Neural progenitor cell (in vitro differentiated cells): Measurements from ENCODE around the gene PPM1L. TPM values are rescaled to one million over a fixed set of nuclear protein-coding genes. Genes with fewer than 3 reads are reported as not detected.

Experiments
- DNase-seq: peaks from one replicate; pipeline ENCODE4 v3.0.0-alpha.2; 2016; ENCODE audit warnings: low spot score
- H2AFZ ChIP-seq: fragments of 200-600 bp; sonication (generic); replicated peaks from 2 replicates; pipeline ENCODE4 v1.6.1; 2016; ENCODE audit warnings: antibody characterized with exemption
- H3F3A ChIP-seq: fragments of 200-600 bp; sonication (generic); 2 replicates; pipeline ENCODE4 v1.6.1; 2016; ENCODE audit warnings: antibody characterized with exemption, low read depth
- H3K27ac ChIP-seq: fragments of 200-600 bp; sonication (generic); 2 replicates; pipeline ENCODE4 v1.5.1; 2016; ENCODE audit warnings: mild to moderate bottlenecking
- H3K27me3 ChIP-seq: fragments of 200-600 bp; sonication (generic); 2 replicates; pipeline ENCODE4 v1.6.1; 2016; ENCODE audit warnings: mild to moderate bottlenecking, moderate library complexity
- H3K36me3 ChIP-seq: fragments of 200-600 bp; sonication (generic); 2 replicates; pipeline ENCODE4 v1.5.1; 2016
- H3K4me1 ChIP-seq: fragments of 200-600 bp; sonication (generic); 2 replicates; pipeline ENCODE4 v1.6.1; 2016; ENCODE audit warnings: mixed run types
- H3K4me2 ChIP-seq: fragments of 200-600 bp; sonication (generic); 2 replicates; pipeline ENCODE4 v1.6.1; 2016
- H3K4me3 ChIP-seq: fragments of 200-600 bp; sonication (generic); 2 replicates; pipeline ENCODE4 v1.5.1; 2016
- H3K79me2 ChIP-seq: fragments of 200-600 bp; sonication (generic); 2 replicates; pipeline ENCODE4 v1.6.1; 2016; ENCODE audit warnings: low read depth
- H3K9ac ChIP-seq: fragments of 200-600 bp; sonication (generic); 2 replicates; pipeline ENCODE4 v1.6.1; 2016
- H3K9me3 ChIP-seq: fragments of 200-600 bp; sonication (generic); 2 replicates; pipeline ENCODE4 v1.5.1; 2016; ENCODE audit warnings: low read depth
- H4K20me1 ChIP-seq: fragments of 200-600 bp; sonication (generic); 2 replicates; pipeline ENCODE4 v1.6.1; 2016; ENCODE audit warnings: low read depth
- H3K27ac Mint-ChIP-seq: 3 replicates; pipeline ENCODE4 v1.8.0; 2021; ENCODE audit warnings: mixed read lengths
- H3K27me3 Mint-ChIP-seq: 2 replicates; pipeline ENCODE4 v1.8.0; 2022; ENCODE audit warnings: low read depth, mild to moderate bottlenecking, inconsistent platforms, moderate library complexity, mixed read lengths; ENCODE audit not compliant: insufficient read depth
- H3K36me3 Mint-ChIP-seq: 3 replicates; pipeline ENCODE4 v1.8.0; 2021; ENCODE audit warnings: mixed read lengths
- H3K4me1 Mint-ChIP-seq: 3 replicates; pipeline ENCODE4 v1.8.0; 2021; ENCODE audit warnings: mixed read lengths
- H3K4me3 Mint-ChIP-seq: 3 replicates; pipeline ENCODE4 v1.8.0; 2021; ENCODE audit warnings: mild to moderate bottlenecking, moderate library complexity, mixed read lengths
- H3K9me3 Mint-ChIP-seq: 3 replicates; pipeline ENCODE4 v1.8.0; 2020; ENCODE audit warnings: mixed read lengths
- CTCF ChIP-seq: fragments of 200-600 bp; sonication (generic); IDR thresholded peaks from 2 replicates; pipeline ENCODE4 v1.5.1; 2017; ENCODE audit warnings: antibody characterized with exemption, mild to moderate bottlenecking
- EZH2 ChIP-seq: fragments of 200-600 bp; sonication (generic); IDR thresholded peaks from 2 replicates; pipeline ENCODE4 v1.6.1; 2017; ENCODE audit warnings: antibody characterized with exemption, mild to moderate bottlenecking, moderate library complexity
- EZH2phosphoT487 ChIP-seq: fragments of 200-600 bp; sonication (generic); IDR thresholded peaks from 2 replicates; pipeline ENCODE4 v1.6.1; 2017; ENCODE audit warnings: antibody characterized with exemption
- total RNA-seq: library from RNA; depleted of rRNA; stranded (reverse); fragments of >200 nt; gene quantifications from 2 replicates; pipeline ENCODE4 v1.2.3, GENCODE V29; 2015; ENCODE audit warnings: low replicate concordance

The PPM1L gene
- total RNA-seq, 1 donor from 2014 or later = 16.5 TPM

- H3K27ac Mint-ChIP-seq = no peak overlapping the region
Measured at GRCh38 chr3:160778480-160778879, 22.4 kb downstream of the PPM1L start.

GRCh38 chr3:160779040-160779439 lies 23.0 kb downstream of the PPM1L start:
- H3K4me1 Mint-ChIP-seq = peaks cover 12% of the 10 kb centered on the region
- Histone ChIP-seq H3K4me3 (no peak overlapping the region), H2AFZ (no peak overlapping the region), H3K27me3 (no peaks in the 10 kb centered on the region), H3K4me2 (no peak overlapping the region), H3K9ac (no peak overlapping the region), H3K36me3 (no peaks in the 10 kb centered on the region), H3K27ac (no peak overlapping the region), H3K4me1 (peaks cover 14% of the 10 kb centered on the region), H3K9me3 (no peaks in the 10 kb centered on the region), H3K79me2 (peaks cover 54% of the 10 kb centered on the region), H3F3A (no peaks in the 10 kb centered on the region), H4K20me1 (no peaks in the 10 kb centered on the region)
- H3K27me3 Mint-ChIP-seq = no peaks in the 10 kb centered on the region
- TF ChIP-seq CTCF = no peak
- no peak for TF ChIP-seq EZH2phosphoT487
- no peak for TF ChIP-seq EZH2
- H3K4me3 Mint-ChIP-seq = no peak overlapping the region
- no peaks in the 10 kb centered on the region for H3K9me3 Mint-ChIP-seq
- no peak overlapping the region for H3K27ac Mint-ChIP-seq
- DNase-seq = no peak
- H3K36me3 Mint-ChIP-seq = no peaks in the 10 kb centered on the region

More at GRCh38 chr3:160778480-160778879, 22.4 kb downstream of the PPM1L start:
- no peak overlapping the region for H3K27ac ChIP-seq
- Mint-ChIP-seq H3K27me3 (no peaks in the 10 kb centered on the region), H3K4me3 (no peak overlapping the region), H3K36me3 (no peaks in the 10 kb centered on the region), H3K9me3 (no peaks in the 10 kb centered on the region), H3K4me1 (peaks cover 12% of the 10 kb centered on the region)
- H3K27me3 ChIP-seq = no peaks in the 10 kb centered on the region
- H4K20me1 ChIP-seq = no peaks in the 10 kb centered on the region
- peaks cover 17% of the 10 kb centered on the region for H3K4me1 ChIP-seq
- no peak overlapping the region for H3K4me2 ChIP-seq
- no peak overlapping the region for H2AFZ ChIP-seq
- TF ChIP-seq EZH2 = no peak
- TF ChIP-seq CTCF = no peak
- TF ChIP-seq EZH2phosphoT487 = no peak
- H3F3A ChIP-seq = no peaks in the 10 kb centered on the region
- H3K9me3 ChIP-seq = no peaks in the 10 kb centered on the region
- H3K4me3 ChIP-seq = no peak overlapping the region
- H3K79me2 ChIP-seq = peaks cover 54% of the 10 kb centered on the region
- no peak overlapping the region for H3K9ac ChIP-seq
- no peak for DNase-seq
- H3K36me3 ChIP-seq = no peaks in the 10 kb centered on the region

- H3K4me2 ChIP-seq = no peak overlapping the region
- no peak for DNase-seq
- Mint-ChIP-seq H3K36me3 (no peaks in the 10 kb centered on the region), H3K27ac (no peak overlapping the region), H3K27me3 (no peaks in the 10 kb centered on the region), H3K4me3 (no peak overlapping the region), H3K4me1 (peaks cover 12% of the 10 kb centered on the region), H3K9me3 (no peaks in the 10 kb centered on the region)
- no peaks in the 10 kb centered on the region for H3F3A ChIP-seq
- TF ChIP-seq EZH2 = no peak
- TF ChIP-seq EZH2phosphoT487 = no peak
- TF ChIP-seq CTCF = no peak
- no peak overlapping the region for H3K9ac ChIP-seq
- no peak overlapping the region for H3K4me3 ChIP-seq
- H3K4me1 ChIP-seq = peaks cover 23% of the 10 kb centered on the region
- no peak overlapping the region for H2AFZ ChIP-seq
- H3K27ac ChIP-seq = no peak overlapping the region
- peaks cover 55% of the 10 kb centered on the region for H3K79me2 ChIP-seq
- H3K27me3 ChIP-seq = no peaks in the 10 kb centered on the region
- no peaks in the 10 kb centered on the region for H4K20me1 ChIP-seq
- H3K9me3 ChIP-seq = no peaks in the 10 kb centered on the region
- H3K36me3 ChIP-seq = no peaks in the 10 kb centered on the region
Measured at GRCh38 chr3:160780245-160780644, 24.2 kb downstream of the PPM1L start.
